NOMO-1 treated with DMSO at 0.1 percent for 48 hours (cell line): ENCODE results near the gene RNASEH2C.
"Not testable (repeated sequence)": the region's sequence is repeated elsewhere in the genome, so short reads cannot be mapped to it uniquely, and the experiment has no call there.

ENCODE experiments used
- DNase-seq: peaks from one replicate; lab custom pipeline; 2025; ENCODE audit not compliant: unreplicated experiment; lab: John Stamatoyannopoulos, UW

Gene RNASEH2C

DNA sequence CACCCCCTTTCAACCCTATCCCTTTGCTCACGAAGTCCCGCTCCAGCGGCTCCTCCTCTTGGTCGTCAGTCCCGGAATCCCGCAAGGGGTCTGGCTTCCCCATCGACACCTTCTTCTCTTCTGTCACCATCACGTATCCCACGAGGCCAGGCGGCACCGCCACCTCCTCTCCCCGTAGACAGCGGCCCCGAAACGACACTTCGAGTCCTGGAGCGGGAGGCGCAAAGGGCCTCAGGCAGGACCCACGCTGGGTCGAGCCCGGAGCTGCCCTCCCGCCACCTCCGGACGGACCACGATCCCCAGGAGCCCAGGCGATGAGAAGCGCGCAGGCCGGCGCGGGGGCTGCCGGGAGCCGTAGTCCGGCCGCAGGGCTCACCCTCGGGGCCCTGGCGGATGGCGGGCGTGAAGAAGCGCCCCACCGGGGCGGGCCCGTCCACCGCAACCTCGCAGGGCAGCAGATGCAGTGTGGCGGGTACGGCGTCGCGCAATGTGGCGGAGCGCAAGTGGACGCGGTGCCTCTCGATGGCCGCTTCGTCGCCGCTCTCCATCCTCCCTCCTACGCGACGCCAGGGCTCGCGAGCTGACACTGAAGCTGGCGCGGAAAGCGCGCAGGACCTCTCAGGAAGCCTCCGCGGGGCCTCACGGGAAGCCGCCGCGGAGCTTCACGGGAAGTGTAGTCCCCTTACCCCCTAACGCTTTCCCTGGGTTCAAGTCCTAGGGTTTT, at the start of gene RNASEH2C:
Gene RNASEH2C, minus strand, starts transcription at position 588 of the 724 bp plus-strand sequence. Its CDS starts 40 bp downstream, at position 548.
- DNase-seq = peak; percentile 64

DNA sequence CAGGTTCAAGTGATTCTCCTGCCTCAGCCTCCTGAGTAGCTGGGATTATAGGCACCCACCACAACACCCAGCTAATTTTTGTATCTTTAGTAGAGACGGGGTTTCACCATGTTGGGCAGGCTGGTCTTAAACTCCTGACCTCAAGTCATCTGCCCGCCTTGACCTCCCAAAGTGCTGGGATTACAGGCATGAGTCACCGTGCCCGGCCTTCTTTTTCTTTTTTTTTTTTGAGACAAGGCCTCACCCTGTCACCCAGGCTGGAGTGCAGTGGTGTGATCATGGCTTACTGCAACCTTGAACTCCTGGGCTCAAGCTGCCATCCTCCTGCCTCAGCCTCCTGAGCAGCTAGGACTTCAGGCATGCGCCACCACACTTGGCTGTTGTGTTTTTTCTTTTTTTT, 47.2 kb upstream of the RNASEH2C start:
- not testable (repeated sequence) for DNase-seq

DNA sequence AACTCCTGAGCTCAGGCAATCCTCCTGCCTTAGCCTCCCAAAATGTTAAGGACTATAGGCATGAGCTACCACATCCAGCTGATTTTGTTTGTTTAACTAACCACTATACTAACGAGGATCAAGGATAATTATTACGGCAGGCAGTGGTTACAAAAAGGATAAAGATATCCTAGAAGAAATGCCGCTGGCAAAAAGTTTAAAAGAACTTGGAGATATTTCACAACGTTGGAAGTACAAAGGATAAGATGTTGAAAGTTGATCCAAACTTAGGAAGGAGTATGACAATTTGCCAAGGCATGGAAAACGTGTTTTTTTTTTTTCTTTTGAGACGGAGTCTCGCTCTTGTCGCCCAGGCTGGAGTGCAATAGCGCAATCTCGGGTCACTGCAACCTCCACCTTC, 46.8 kb upstream of the RNASEH2C start:
- DNase-seq = no peak

DNA sequence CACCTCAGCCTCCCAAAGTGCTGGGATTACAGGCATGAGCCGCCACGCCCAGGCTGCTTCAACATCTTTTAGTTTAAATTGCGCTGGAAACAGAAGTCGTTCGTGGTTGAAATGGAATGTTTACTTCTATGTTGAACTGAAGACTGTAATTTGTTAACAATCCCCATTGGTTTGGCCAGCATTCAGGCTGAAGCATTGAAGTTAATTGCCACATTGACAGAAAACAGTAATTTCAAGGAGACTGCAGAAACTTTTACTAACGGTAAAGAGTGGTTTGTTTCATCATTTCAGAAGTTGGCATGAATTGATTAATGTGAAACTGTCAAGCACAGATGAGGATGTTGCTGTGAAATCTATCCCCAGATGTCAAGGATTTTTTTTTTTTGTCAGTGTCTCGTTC, 45.9 kb upstream of the RNASEH2C start:
- DNase-seq = peak; percentile 99

DNA sequence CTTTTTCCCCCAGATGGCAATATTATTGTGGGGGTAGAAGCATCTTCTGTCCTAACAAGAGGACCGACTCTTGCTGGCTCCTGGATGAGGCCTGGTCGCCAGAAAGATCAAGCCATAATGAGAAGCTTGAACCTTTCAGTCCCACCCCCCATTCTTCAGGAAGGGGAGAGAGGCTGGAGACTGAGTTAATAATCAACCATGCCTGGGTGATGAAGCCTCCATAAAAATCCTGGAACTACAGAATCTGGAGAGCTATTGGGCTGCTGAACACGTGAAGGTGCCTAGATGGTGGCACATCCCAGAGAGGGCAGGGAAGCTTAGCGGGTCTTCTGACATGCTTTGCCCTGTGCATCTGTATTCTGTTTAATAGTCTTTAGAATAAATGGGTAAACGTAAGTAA, 43.8 kb upstream of the RNASEH2C start:
- DNase-seq = no peak

DNA sequence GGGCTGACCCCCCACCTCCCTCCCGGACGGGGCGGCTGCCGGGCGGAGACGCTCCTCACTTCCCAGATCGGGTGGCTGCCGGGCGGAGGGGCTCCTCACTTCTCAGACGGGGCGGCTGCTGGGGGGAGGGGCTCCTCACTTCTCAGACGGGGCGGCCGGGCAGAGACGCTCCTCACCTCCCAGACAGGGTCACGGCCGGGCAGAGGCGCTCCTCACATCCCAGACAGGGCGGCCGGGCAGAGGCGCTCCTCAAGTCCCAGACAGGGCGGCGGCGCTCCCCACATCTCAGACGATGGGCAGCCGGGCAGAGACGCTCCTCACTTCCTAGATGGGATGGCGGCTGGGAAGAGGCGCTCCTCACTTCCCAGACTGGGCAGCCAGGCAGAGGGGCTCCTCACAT, 42.2 kb upstream of the RNASEH2C start:
- DNase-seq = not testable (repeated sequence)

DNA sequence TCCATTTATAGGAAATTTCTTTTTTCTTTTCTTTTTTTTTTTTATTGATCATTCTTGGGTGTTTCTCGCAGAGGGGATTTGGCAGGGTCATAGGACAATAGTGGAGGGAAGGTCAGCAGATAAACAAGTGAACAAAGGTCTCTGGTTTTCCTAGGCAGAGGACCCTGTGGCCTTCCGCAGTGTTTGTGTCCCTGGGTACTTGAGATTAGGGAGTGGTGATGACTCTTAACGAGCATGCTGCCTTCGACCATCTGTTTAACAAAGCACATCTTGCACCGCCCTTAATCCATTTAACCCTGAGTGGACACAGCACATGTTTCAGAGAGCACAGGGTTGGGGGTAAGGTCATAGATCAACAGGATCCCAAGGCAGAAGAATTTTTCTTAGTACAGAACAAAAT, 41.6 kb upstream of the RNASEH2C start:
- not testable (repeated sequence) for DNase-seq

DNA sequence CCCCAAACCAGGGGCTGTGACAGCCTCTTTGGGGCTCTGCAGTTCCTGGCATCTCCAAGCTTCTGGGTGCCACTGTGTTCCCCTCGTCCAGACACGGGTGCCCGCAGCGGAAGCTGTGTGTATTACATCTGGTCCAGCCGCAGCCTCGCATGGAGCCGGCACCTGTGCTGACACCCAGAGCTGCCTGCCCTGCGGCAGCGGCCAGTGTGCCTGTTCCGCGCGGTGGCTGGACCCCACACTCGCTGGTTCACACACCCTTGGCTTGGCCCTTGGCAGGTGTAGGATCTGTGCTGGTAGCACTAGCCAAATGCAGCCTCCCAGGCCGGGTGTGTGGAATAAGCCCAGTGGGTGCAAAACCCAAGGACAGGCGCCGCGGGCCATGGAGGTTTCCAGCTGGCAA, 24.5 kb upstream of the RNASEH2C start:
- DNase-seq = no peak

DNA sequence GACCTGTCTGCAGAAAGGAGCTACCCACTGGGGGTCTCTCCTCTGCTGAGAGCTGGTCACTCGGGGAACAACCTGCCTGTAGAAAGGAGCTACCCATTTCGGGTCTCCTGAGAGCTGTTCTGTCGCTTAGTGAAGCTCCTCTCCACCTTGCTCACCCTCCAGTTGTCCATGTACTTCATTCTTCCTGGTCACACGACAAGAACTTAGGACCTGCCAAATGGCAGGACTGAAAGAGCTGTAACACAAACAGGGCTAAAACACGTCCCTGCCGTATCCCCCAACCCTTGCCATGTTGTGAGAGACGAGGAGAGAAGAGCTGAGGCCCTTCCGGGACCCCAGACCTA, 24.1 kb upstream of the RNASEH2C start:
- DNase-seq = no peak

DNA sequence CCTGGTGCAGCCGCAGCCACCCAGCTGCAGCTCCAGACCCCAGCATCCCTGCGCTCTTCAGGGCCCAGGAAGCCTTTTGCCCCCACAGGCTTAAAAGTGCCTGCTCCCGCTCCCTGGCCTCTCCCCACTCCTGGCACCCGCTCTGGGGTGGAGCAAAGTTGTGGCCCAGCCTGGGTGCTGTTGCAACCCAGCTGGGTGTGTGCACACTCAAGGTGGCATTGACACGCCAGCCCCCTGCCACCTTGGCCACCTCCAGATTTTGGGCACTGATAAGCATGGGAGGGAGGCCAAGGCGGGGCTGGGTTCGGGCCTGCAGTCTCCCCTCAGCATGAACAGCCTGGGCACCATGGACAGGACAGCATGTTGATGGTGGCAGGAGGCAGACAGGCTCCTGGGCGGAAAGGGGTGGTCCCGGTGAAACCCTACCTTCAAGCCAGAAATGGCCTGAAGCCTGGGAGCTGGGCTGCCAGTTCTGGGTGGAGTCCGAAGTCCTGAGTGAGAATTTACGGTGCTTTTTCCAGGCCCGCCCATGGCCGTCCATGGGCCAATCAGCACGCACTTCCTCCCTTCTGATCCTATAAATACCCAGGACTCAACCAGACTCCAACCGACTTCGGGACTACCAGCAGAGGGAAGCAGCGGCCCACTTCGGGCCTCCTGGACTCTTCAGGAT, 23.6 kb upstream of the RNASEH2C start:
- peak; percentile 83 for DNase-seq

DNA sequence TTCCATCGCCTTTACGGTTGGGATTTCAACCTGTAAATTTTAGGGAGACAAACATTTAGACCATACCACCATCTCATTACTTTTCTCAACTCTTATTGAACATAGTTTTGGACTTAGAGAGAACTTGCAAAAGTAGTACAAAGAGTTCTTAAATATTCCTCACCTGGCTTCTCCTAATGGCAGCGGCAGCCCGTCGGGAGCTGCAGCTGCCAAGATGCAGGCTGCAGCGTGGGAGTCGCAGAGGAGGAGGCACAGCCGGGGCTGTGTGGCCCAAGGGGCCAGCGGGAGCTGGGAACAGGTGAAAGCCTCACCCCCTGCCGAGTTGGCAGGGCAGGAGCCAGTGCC, 23.1 kb upstream of the RNASEH2C start:
- DNase-seq = no peak

DNA sequence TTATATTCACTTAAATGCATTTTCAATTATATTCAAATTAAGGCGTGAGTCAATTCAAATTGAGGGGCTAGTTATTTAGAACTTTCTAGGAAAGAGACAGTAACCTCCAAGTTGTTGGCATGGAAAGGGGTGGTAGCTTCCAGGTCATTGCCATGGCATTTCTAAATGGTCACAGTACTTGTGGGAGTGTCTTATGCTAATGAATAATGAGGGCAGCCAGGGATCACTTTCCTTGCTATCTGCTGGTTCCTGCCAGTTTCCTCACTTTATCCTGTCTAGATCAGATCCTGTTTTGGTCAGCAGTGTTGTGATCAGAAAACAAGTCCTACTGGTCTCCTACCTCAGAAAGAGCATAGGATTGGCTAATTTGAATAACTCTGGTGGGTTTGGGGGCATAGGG, 21.8 kb upstream of the RNASEH2C start:
- no peak for DNase-seq

DNA sequence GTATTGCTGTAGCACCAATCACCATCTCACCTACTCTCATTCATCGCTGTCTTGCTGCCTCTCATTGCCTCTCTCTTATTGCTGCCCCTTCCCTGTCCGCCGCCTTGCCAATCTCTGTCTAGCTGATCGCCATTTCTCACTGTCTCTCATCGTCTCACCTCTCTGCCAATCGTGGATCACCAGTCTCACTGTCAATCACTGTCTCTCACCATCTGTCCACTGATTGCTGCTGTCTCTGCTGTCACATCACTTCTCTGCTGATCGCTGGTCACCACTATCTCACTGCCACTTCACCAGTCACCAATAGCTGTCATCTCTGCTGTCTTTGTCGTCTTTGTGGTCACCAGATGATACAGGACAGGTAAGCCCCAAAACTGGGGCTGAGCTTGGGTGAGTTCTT, 20.6 kb upstream of the RNASEH2C start:
- DNase-seq = no peak

DNA sequence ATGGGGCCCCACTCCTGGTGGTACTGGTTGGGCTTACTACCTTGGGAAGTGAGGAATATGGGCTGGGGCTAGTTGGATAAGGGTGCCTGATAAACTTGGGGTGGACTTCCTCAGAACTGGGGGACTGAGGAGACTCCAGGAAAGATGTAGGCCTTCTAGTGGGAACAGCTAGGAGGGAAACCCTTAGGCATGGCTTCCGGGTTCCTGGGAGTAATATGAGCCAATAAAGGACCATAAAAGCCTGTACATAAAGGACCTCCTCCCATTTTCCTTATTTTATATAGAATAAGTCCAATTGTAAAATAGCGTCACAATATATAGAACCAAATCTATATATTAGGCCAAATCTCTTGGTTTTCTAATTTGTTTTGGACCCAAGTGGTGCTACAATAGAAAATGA, 18.4 kb upstream of the RNASEH2C start:
- no peak for DNase-seq

DNA sequence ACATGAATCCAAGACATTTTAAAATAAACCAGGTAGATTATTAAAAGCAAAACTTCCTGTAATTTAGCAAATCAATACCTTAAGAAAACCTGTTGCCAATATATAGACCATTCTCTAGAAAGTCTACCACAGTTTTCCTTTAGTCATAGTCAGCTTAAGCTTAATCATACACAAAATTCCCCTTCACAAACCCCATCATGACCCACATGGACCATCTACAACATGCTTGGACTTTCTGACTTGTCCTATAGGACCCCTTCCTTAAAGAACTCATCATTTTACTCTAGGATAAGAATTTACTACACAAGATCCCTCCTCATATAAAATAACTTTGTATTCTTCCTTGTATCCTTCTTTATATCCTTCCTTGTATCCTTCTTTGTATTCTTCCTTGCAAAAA, 16.2 kb upstream of the RNASEH2C start:
- no peak for DNase-seq

DNA sequence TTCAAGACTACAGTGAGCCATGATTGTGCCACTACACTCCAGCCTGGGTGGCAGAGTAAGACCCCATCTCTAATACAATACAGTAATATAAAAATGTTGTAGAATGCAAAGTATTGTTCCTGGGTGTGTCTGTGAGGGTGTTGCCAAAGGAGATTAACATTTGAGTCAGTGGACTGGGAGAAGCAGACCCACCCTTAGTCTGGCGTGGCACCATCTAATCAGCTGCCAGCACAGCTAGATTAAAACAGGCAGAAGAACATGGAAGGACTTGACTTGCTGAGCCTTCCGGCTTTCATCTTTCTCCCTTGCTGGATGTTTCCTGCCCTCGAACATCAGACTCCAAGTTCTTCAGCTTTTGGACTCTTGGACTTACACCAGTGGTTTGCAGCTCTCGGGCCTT, 14.5 kb upstream of the RNASEH2C start:
- DNase-seq = not testable (repeated sequence)

DNA sequence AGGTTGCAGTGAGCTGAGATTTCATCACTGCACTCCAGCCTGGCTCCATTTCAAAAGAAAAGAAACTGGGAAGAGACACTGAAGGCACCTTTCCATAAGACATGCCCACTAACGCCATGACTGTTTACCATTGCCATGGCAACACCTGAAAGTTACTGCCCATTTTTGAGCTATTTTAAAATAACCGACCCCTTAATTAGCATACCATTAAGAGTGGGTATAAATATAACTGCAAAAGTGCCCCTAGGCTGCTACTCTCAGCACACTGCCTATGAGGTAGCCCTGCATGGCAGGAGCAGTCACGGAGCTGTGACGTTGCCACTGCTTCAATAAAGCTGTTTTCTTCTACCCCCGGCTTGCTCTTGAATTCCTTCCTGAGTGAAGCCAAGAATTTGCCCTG, 9.9 kb upstream of the RNASEH2C start:
- no peak for DNase-seq

DNA sequence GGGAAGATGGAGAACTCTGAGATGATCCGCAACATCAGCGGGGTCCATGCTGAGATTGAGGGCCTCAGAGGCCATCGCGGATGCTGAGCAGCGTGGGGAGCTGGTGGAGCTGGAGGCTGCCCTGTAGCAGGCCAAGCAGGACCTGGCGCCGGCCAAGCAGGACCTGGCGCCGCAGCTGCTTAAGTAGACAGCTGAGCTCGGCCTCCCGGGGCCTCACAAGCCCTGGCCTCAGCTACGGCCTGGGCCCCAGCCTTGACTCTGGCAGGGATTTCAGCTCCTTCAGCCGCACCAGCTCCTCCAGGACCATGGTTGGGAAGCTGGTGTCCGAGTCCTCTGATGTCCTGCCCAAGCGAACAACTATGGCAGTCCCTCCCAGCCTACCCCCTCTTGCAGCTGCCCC, 7.3 kb upstream of the RNASEH2C start:
- DNase-seq = no peak

DNA sequence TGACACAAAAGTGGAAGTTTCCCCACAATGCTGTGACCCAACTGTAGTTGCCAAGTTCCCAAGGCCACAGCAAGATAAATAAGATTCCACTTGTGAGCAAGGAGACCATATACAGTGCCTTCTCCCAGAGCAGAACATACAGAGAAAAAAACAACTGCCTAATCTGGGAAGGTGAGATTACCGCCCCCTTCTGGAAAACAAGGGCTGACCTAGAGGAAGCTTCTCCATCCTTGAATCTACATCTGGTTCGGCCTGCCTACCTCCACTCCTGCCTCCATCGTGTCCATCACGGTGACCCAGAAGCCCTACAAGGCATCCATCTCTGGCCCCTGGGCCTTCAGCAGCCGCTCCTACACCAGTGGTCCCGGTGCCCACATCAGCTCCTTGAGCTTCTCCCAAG, 6.1 kb upstream of the RNASEH2C start:
- no peak for DNase-seq

DNA sequence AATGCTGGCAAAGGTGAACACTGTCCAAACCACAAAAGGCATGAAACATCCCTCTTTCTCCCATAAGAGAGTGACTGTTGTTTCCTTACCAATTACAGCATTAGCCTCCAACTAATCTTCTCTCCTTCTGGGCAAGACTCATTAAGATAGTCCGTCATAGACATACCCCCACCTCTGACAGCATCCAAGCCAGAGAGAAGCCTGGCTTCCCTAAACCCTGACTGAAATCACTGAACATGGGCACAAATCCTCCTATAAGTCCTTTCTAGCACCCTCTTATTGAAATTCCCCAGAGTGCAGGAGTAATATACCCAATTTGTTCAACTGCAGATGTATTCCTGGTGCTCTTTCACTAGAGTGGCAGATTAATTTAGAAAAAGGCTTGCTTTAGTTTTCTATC, 1.7 kb upstream of the RNASEH2C start:
- DNase-seq = no peak

DNA sequence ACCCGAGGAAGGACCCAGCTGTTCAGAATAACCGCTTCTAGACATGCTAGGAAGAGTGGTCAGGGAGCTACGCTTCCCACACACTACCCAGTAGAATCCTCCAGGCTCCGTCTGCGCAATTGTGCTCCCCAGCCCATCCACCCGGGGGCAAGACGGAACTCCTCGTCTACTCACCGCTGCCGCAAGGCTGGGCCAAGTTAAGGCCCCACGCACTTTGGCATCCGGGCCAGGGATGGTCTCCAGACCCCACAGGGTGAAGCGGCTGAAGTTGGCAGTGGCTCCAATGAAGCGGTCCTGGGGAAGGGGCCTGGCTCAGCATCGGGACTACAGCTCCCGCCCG, 757 bp downstream of the RNASEH2C start:
- DNase-seq = peak; percentile 34

DNA sequence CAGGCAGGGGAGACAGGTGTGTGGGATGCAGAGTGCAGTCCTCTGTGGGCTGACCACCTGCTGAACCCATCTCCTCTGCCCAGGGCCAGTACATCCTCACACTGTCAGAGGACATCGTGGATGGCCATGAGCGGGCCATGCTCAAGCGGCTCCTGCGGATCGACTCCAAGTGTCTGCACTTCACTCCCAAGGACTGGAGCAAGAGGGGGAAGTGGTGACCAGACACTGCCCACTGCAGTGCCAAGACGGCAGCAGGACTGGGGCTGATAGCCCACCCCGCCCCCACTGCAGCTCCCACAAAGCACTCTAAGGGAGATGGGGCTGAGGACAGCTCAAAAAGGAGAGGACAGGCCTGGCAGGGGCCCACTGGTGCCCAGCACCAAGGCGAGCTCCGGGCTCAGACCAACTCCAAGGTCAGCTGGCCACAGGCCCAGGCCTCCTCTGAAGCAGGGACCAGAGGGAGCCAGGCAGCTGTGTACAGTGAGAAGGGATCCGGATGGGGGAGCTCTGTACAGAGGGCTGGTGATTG, 1.6 kb downstream of the RNASEH2C start:
- DNase-seq = no peak

DNA sequence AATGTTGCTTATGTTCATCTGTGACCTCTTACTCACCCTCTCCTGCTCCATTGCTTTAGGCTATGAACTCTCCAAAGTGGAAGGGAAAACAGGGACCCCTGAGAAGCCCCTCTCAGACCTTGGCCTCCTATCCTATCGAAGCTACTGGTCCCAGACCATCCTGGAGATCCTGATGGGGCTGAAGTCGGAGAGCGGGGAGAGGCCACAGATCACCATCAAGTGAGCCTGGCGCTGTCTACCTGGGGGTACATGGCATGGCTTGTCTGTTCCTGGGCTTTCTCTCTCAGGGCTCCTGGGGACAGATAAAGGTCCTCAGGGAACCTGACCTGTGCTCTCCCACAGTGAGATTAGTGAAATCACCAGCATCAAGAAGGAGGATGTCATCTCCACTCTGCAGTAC, 2.1 kb downstream of the RNASEH2C start:
- DNase-seq = no peak
